Measurements from ENCODE around the gene SCGB1A1.

DNA sequence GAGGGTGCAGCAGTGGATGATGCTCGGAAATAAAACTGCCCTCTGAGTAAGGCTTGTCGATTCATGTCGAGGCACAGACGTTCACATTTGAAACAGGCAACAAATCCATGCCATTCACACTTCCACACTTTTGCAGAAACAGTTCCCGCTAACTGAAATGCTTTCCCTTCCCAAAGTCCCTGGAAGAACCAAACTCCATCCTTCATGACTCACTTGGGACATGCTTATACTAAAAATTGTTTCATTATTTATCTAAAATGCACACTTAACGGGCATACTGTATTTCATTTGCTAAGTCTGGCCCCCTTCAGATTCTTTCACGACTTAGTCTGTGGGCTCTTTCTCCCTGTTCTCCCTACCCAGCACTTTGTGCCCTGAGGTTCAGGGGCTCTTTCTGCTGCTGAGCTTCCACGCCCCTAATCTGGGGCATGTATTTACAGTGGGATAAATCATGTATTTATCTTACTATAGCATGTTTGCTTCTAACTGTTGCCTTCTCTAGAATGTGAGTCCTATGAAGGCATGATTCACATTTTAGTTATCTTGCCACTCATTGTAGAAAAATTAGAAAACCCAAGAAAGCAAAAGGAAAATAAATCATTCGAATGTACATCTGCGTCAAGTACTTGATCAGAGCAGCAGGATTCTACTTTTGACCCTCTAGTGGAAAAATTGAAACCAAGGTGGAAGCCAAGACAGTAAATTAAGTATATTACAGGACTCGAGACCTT is 12.5 kb downstream of the SCGB1A1 start:
- TF ChIP-seq, protein P1, sequence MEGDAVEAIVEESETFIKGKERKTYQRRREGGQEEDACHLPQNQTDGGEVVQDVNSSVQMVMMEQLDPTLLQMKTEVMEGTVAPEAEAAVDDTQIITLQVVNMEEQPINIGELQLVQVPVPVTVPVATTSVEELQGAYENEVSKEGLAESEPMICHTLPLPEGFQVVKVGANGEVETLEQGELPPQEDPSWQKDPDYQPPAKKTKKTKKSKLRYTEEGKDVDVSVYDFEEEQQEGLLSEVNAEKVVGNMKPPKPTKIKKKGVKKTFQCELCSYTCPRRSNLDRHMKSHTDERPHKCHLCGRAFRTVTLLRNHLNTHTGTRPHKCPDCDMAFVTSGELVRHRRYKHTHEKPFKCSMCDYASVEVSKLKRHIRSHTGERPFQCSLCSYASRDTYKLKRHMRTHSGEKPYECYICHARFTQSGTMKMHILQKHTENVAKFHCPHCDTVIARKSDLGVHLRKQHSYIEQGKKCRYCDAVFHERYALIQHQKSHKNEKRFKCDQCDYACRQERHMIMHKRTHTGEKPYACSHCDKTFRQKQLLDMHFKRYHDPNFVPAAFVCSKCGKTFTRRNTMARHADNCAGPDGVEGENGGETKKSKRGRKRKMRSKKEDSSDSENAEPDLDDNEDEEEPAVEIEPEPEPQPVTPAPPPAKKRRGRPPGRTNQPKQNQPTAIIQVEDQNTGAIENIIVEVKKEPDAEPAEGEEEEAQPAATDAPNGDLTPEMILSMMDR (IDR thresholded peaks at IDR 0.05; ENCODE audit: low read length) = no peak
- no peak for TF ChIP-seq EZH2 (IDR thresholded peaks at IDR 0.05; ENCODE audit: borderline replicate concordance, low read length)
